Measurements from ENCODE around the gene ZNF544. TPM values are rescaled to one million over a fixed set of nuclear protein-coding genes. Genes with fewer than 3 reads are reported as not detected.
A peak's percentile ranks its signal among the peaks of the same experiment; 100 is the strongest.

ZNF544 gene
- polyA plus RNA-seq, 2 of the 4 experiments (the other 2 are of a cell fraction), result 23.7 to 33.1 TPM

- TF ChIP-seq MAX (IDR thresholded peaks at IDR 0.05), result peak; percentile 92
These were observed 45.5 kb upstream of the ZNF544 start, which contains the start of gene ZNF274 (continued) for GRCh38 chr19:58182989-58183816.

GRCh38 chr19:58183817-58184215 is 44.9 kb upstream of the ZNF544 start:
- 32% methylated on average over 13 of the region's 13 CpGs for WGBS (ENCODE audit: missing lambda C conversion rate)
- Histone ChIP-seq H3K4me3 (peak overlapping the region; percentile 83), H3K9me3 (peaks cover 95% of the 10 kb centered on the region), H3K27ac (peak overlapping the region; percentile 92 to 94), H3K4me1 (no peaks in the 10 kb centered on the region), H3K4me2 (peak overlapping the region; percentile 69)
- CTCF ChIA-PET, result interaction anchor here (1.4 kb wide), 1 partner anchor 223 kb away, joined by 4 read pairs; no protein-coding TSS in a partner anchor
- ATAC-seq, result no peak; a peak in 1 of 6 replicates
- DNase-seq (ENCODE audit: low read depth in 1 of 2, low spot score in 1 of 2), result no peak
- TF ChIP-seq EP300 (IDR thresholded peaks at IDR 0.05) (no peak), GATA3 (IDR thresholded peaks at IDR 0.05; ENCODE audit: borderline replicate concordance) (no peak), ELK1 (IDR thresholded peaks at IDR 0.05; ENCODE audit: low read depth, low read length) (no peak), ZSCAN20 (CRISPR knock-in tag; IDR thresholded peaks at IDR 0.05) (no peak), NPAS2 (CRISPR knock-in tag; IDR thresholded peaks at IDR 0.05; ENCODE audit: borderline replicate concordance) (no peak), MAX (IDR thresholded peaks at IDR 0.05) (no peak), PHF8 (IDR thresholded peaks at IDR 0.05; ENCODE audit: borderline replicate concordance, low read depth) (no peak), PBX3 (IDR thresholded peaks at IDR 0.05) (no peak), RFX5 (IDR thresholded peaks at IDR 0.05) (no peak), FOXS1 (CRISPR knock-in tag; IDR thresholded peaks at IDR 0.05) (no peak)
- POLR2A ChIA-PET, result interaction anchor here (0.6 to 2.2 kb wide), 16 partner anchors 11 to 551 kb away, joined by 3 to 22 read pairs (median 4); partner anchors contain the start of genes ERVK3-1, ZNF329, ZNF417 and ZNF497
- FAIRE-seq, result no peak

GRCh38 chr19:58196901-58197616 is 31.7 kb upstream of the ZNF544 start:
- DNase-seq (ENCODE audit: low read depth in 1 of 2, low spot score in 1 of 2), result peak in 1 of 2 experiments; percentile 62
- ATAC-seq, result no peak
- peak; percentile 80 for FAIRE-seq
- TF ChIP-seq CEBPB (IDR thresholded peaks at IDR 0.05) (no peak), ZC3H11A (IDR thresholded peaks at IDR 0.05) (no peak), RFX5 (IDR thresholded peaks at IDR 0.05) (no peak), CBX2 (IDR thresholded peaks at IDR 0.05; ENCODE audit: borderline replicate concordance, low read depth) (no peak), FOSB (CRISPR knock-in tag; IDR thresholded peaks at IDR 0.05) (no peak), ZSCAN20 (CRISPR knock-in tag; IDR thresholded peaks at IDR 0.05) (no peak), HEYL (CRISPR knock-in tag; IDR thresholded peaks at IDR 0.05) (no peak), EHMT2 (IDR thresholded peaks at IDR 0.05; ENCODE audit: low read depth) (no peak), KDM1A (IDR thresholded peaks at IDR 0.05; ENCODE audit: low read depth) (peak; percentile 56; the same call in 1 of the 2 replicates), TP53 (CRISPR knock-in tag; IDR thresholded peaks at IDR 0.05) (no peak), USF2 (IDR thresholded peaks at IDR 0.05) (no peak), GATA3 (IDR thresholded peaks at IDR 0.05; ENCODE audit: borderline replicate concordance) (peak; percentile 88), SREBF2 (IDR thresholded peaks at IDR 0.05) (no peak), HMGXB4 (CRISPR knock-in tag; IDR thresholded peaks at IDR 0.05; ENCODE audit: borderline replicate concordance) (no peak), ATOH8 (CRISPR knock-in tag; IDR thresholded peaks at IDR 0.05; ENCODE audit: low read depth) (no peak), SMC3 (IDR thresholded peaks at IDR 0.05) (no peak), NFE2L2 (conservative IDR thresholded peaks at IDR 0.05; ENCODE audit: low read length) (no peak), BCL3 (IDR thresholded peaks at IDR 0.05) (no peak)

More at GRCh38 chr19:58196901-58197616, 31.7 kb upstream of the ZNF544 start:
- 66% methylated on average over 6 of the region's 6 CpGs for WGBS (ENCODE audit: missing lambda C conversion rate)
- Histone ChIP-seq H3K27ac (no peak overlapping the region), H3K4me3 (no peak overlapping the region), H3K4me1 (no peaks in the 10 kb centered on the region), H3K4me2 (no peak overlapping the region), H3K9me3 (peaks cover 97% of the 10 kb centered on the region)
- ChIA-PET CTCF (no interaction called here), POLR2A (no interaction called here)

Measured in A549 (cell line).